ENCODE measurements around the gene CYP4A22.
"Not testable (repeated sequence)": the region's sequence is repeated elsewhere in the genome, so short reads cannot be mapped to it uniquely, and the experiment has no call there.

CYP4A22 gene

GRCh38 chr1:47137198-47137597 lies at the start of gene CYP4A22:
Gene CYP4A22 (plus strand): TSS chr1:47137441. CDS start chr1:47137486, 45 bp downstream.
- DNase-seq = no peak

- DNase-seq = not testable (repeated sequence)
Measured at GRCh38 chr1:47089356-47089755, 47.9 kb upstream of the CYP4A22 start.

- DNase-seq = not testable (repeated sequence)
Measured at GRCh38 chr1:47091476-47091875, 45.8 kb upstream of the CYP4A22 start.

- DNase-seq = no peak
Measured at GRCh38 chr1:47104816-47105215, 32.4 kb upstream of the CYP4A22 start.

- no peak for DNase-seq
Measured at GRCh38 chr1:47106792-47107191, 30.4 kb upstream of the CYP4A22 start.

GRCh38 chr1:47107851-47108574 lies 29.2 kb upstream of the CYP4A22 start:
- not testable (repeated sequence) for DNase-seq

- DNase-seq = not testable (repeated sequence)
Measured at GRCh38 chr1:47109482-47109881, 27.8 kb upstream of the CYP4A22 start.

- no peak for DNase-seq
Measured at GRCh38 chr1:47113178-47113577, 24.1 kb upstream of the CYP4A22 start.

GRCh38 chr1:47121039-47121438 lies 16.2 kb upstream of the CYP4A22 start:
- not testable (repeated sequence) for DNase-seq

- DNase-seq = not testable (repeated sequence)
Measured at GRCh38 chr1:47124834-47125233, 12.4 kb upstream of the CYP4A22 start.

GRCh38 chr1:47126997-47127396 lies 10.2 kb upstream of the CYP4A22 start:
- DNase-seq = not testable (repeated sequence)

GRCh38 chr1:47128221-47128620 lies 9.0 kb upstream of the CYP4A22 start:
- no peak for DNase-seq

GRCh38 chr1:47128854-47129253 lies 8.4 kb upstream of the CYP4A22 start:
- not testable (repeated sequence) for DNase-seq

GRCh38 chr1:47129489-47130230 lies 7.6 kb upstream of the CYP4A22 start:
- not testable (repeated sequence) for DNase-seq

- not testable (repeated sequence) for DNase-seq
Measured at GRCh38 chr1:47132665-47133064, 4.6 kb upstream of the CYP4A22 start.

- DNase-seq = no peak
Measured at GRCh38 chr1:47137925-47138615, 829 bp downstream of the CYP4A22 start.

- DNase-seq = not testable (repeated sequence)
Measured at GRCh38 chr1:47140358-47140757, 3.1 kb downstream of the CYP4A22 start.

- not testable (repeated sequence) for DNase-seq
Measured at GRCh38 chr1:47143654-47144053, 6.4 kb downstream of the CYP4A22 start.

- not testable (repeated sequence) for DNase-seq
Measured at GRCh38 chr1:47146495-47146894, 9.3 kb downstream of the CYP4A22 start.

- no peak for DNase-seq
Measured at GRCh38 chr1:47147047-47147785, 10.0 kb downstream of the CYP4A22 start.

GRCh38 chr1:47149162-47149561 lies 11.9 kb downstream of the CYP4A22 start:
- DNase-seq = not testable (repeated sequence)

GRCh38 chr1:47156457-47156856 lies 19.2 kb downstream of the CYP4A22 start:
- DNase-seq = not testable (repeated sequence)

GRCh38 chr1:47157957-47158356 lies 20.7 kb downstream of the CYP4A22 start:
- not testable (repeated sequence) for DNase-seq
